Muscle of leg (tissue), 11 donors: ENCODE data around the gene FIGNL2. TPM values are rescaled to one million over a fixed set of nuclear protein-coding genes. Genes with fewer than 3 reads are reported as not detected.
A peak's percentile ranks its signal among the peaks of the same experiment; 100 is the strongest.

Experiments used
- DNase-seq: peaks from one replicate; pipeline ENCODE4 v3.0.0; 2013
- H3K27ac ChIP-seq: one replicate; pipeline ENCODE4 v1.5.1; 2013; ENCODE audit warnings: mild to moderate bottlenecking, low read length, control low read depth
- H3K27me3 ChIP-seq: one replicate; pipeline ENCODE4 v1.6.1; 2013; ENCODE audit warnings: low read length; ENCODE audit not compliant: control insufficient read depth, insufficient read depth
- H3K36me3 ChIP-seq: one replicate; pipeline ENCODE4 v1.6.1; 2013; ENCODE audit warnings: low read length; ENCODE audit not compliant: control insufficient read depth, insufficient read depth
- H3K4me1 ChIP-seq: one replicate; pipeline ENCODE4 v1.6.1; 2013; ENCODE audit warnings: low read length; ENCODE audit not compliant: control insufficient read depth, insufficient read depth
- H3K4me3 ChIP-seq: one replicate; pipeline ENCODE4 v1.5.1; 2013; ENCODE audit warnings: low read length, control low read depth
- H3K9me3 ChIP-seq: replicated peaks from 2 replicates; pipeline ENCODE4 v1.6.1; 2013; ENCODE audit warnings: low read depth, low read length; ENCODE audit not compliant: control insufficient read depth
- WGBS: methylation state at CpG from one replicate; pipeline ENCODE4 v1.1.5; 2013; ENCODE audit warnings: missing lambda C conversion rate; ENCODE audit not compliant: insufficient coverage; 5-methylcytosine and 5-hydroxymethylcytosine counted together
- polyA plus RNA-seq, 8 donors: library from polyadenylated mRNA; unstranded; fragments of 120-200 nt; gene quantifications; one replicate each; pipeline versions ENCODE4 v1.2.1 to v1.2.3, GENCODE V29; 2013; ENCODE audit warnings: inconsistent platforms in 1 of 8, low replicate concordance in 1 of 8; ENCODE audit not compliant: insufficient read length in 8 of 8, insufficient read depth in 1 of 8
- total RNA-seq: library from RNA; stranded (reverse); fragments of 120-200 nt; gene quantifications from one replicate; pipeline ENCODE4 v1.2.4, GENCODE V29; 2013

Gene FIGNL2
- total and polyA plus RNA-seq, 9 donors: 0.90 to 1.7 (median 1.5) TPM

GRCh38 chr12:51867371-51867770 is 18.9 kb upstream of the FIGNL2 start:
- Histone ChIP-seq H3K9me3 (no peaks in the 10 kb centered on the region), H3K4me1 (peaks cover 47% of the 10 kb centered on the region), H3K4me3 (no peak overlapping the region), H3K27ac (no peak overlapping the region), H3K27me3 (peaks cover 42% of the 10 kb centered on the region), H3K36me3 (no peaks in the 10 kb centered on the region)
- DNase-seq: no peak

DNA sequence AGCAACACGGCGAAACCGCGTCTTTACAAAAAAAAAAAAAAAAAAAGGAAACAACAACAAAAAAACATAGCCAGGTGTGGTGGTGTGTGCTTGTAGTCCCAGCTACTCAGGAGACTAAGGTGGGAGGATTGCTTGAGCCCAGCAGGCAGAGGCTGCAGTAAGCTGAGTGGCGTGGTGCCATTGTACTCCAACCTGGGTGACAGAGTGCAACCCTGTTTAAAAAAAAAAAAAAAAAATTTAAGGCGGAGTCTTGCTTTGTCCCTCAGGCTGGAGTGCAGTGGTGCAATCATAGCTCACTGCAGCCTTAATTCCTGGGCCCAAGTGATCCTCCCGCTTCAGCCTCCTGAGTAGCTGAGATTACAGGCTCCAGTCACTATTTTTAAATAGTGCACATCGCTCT is 18.2 kb upstream of the FIGNL2 start:
- H3K4me1 ChIP-seq: peaks cover 47% of the 10 kb centered on the region
- no peaks in the 10 kb centered on the region for H3K9me3 ChIP-seq
- no peak overlapping the region for H3K27ac ChIP-seq
- H3K27me3 ChIP-seq: peaks cover 42% of the 10 kb centered on the region
- WGBS: 78% methylated on average over 2 of the region's 8 CpGs
- no peak overlapping the region for H3K4me3 ChIP-seq
- no peaks in the 10 kb centered on the region for H3K36me3 ChIP-seq
- DNase-seq: no peak

GRCh38 chr12:51866324-51866723 is 17.8 kb upstream of the FIGNL2 start:
- no peaks in the 10 kb centered on the region for H3K36me3 ChIP-seq
- WGBS: no CpG with 5 or more reads among the region's 4 CpGs

DNA sequence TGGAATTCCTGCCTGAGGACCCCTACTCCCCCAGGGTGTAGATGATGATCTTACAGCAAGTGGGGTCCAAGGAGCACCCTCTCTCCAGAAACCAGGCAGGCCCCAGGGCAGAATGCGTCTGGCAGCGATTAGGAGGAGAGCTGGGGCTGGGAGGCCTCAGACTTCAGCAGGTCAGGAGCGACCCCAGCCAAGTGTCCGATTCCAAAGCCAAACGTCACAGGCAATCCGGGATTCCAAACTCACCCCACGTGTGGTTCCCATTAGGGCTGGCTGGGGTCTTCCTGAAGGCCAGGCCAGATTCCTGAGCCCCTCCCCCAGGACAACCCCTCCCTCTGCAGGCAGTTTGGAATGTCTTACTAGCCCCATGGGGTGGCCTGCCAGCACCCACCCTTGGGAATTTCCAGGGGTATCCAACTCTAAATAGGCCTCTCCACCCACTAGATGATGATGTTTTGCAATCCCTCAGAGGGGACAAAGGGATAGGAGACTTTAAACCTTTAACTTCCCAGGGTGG is 17.3 kb upstream of the FIGNL2 start:
- WGBS: 34% methylated on average over 7 of the region's 7 CpGs
- Histone ChIP-seq H3K4me1 (peaks cover 47% of the 10 kb centered on the region), H3K27me3 (peaks cover 42% of the 10 kb centered on the region), H3K36me3 (no peaks in the 10 kb centered on the region), H3K9me3 (no peaks in the 10 kb centered on the region), H3K4me3 (no peak overlapping the region), H3K27ac (no peak overlapping the region)
- no peak for DNase-seq

More at GRCh38 chr12:51866324-51866723, 17.8 kb upstream of the FIGNL2 start:
- no peak for DNase-seq
- Histone ChIP-seq H3K27ac (no peak overlapping the region), H3K9me3 (no peaks in the 10 kb centered on the region), H3K4me3 (no peak overlapping the region), H3K27me3 (peaks cover 42% of the 10 kb centered on the region), H3K4me1 (peaks cover 47% of the 10 kb centered on the region)

DNA sequence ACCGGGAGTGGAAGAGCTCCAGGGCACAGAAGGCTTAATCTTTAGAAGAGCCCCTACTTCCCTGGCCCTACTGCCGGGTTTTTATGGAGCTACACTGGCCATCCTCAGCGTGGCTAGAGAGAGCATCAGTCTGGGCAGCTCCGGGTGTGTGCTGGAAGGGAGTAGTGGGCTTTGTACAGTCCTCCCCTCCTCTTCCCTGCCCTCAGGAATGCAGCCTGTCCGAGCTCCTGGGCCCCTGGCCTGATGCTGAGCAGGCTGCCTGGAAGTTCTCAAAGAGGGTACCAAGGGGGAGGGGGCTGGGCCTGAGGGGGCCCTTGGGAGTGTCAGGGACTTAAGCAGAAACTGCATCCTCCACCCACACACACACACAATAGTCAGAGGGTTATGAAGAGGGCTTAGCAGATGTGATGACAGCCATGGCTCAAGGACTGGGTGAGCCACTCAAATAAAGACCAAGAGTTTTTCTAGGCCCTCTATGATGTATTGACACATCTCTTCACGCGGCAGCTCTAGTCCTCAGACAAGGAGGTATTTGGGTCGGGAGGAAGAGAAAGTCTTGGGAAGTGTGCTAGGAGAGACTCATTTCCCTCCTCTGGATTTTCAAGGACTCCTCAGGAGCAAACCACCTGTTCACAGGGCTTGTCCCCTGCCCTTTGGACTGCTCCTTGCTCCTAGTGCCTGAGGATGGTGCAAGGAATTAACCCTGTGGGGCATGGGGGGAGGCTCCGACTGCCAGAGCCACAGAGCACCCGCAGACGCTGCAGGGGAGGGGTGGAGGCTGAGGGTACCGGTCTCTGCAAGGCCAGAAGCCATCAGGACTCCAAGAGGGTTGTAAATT is 16.5 kb upstream of the FIGNL2 start:
- no peak for DNase-seq
- peaks cover 44% of the 10 kb centered on the region for H3K4me1 ChIP-seq
- no peaks in the 10 kb centered on the region for H3K36me3 ChIP-seq
- H3K4me3 ChIP-seq: peak overlapping the region; percentile 36
- WGBS: 40% methylated on average over 6 of the region's 12 CpGs
- peaks cover 39% of the 10 kb centered on the region for H3K27me3 ChIP-seq
- H3K27ac ChIP-seq: no peak overlapping the region
- no peaks in the 10 kb centered on the region for H3K9me3 ChIP-seq

- H3K27ac ChIP-seq: peak overlapping the region; percentile 3
- peaks cover 37% of the 10 kb centered on the region for H3K4me1 ChIP-seq
- peak overlapping the region; percentile 36 for H3K4me3 ChIP-seq
- peak; percentile 71 for DNase-seq
- peaks cover 32% of the 10 kb centered on the region for H3K27me3 ChIP-seq
- no peaks in the 10 kb centered on the region for H3K9me3 ChIP-seq
- 2% methylated on average over 53 of the region's 53 CpGs for WGBS
- H3K36me3 ChIP-seq: no peaks in the 10 kb centered on the region
Observed at GRCh38 chr12:51863933-51864832, 15.7 kb upstream of the FIGNL2 start.

DNA sequence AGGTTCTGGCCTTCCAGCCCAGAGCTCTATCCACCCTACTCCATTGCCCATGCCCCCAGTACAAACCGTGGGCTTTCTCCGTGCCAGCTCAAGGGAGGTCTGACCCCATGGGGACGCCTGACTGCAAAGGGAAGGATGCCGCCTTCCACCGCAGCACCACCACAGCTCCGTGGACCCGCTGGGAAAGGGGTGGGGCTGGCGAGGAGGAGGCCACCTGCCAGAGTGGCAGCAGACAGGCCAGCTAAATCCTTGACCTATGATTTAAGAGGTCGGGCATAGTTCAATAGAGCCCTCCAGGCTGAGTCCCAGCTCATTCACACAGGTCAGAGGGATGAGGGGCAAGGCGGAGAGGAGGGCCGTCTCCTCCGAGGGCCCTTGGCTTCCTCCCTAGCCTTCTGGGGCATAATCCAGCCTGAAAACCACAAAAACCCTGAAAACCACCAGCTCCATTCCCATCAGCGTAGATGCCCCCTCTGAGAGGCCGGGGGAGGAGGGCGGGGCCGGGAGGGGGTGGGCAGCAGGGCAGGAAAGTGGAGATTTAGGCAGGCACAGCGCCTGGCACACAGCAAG is 14.9 kb upstream of the FIGNL2 start:
- 53% methylated on average over 8 of the region's 17 CpGs for WGBS
- peaks cover 31% of the 10 kb centered on the region for H3K4me1 ChIP-seq
- no peaks in the 10 kb centered on the region for H3K9me3 ChIP-seq
- no peaks in the 10 kb centered on the region for H3K36me3 ChIP-seq
- peak overlapping the region; percentile 36 for H3K4me3 ChIP-seq
- H3K27ac ChIP-seq: no peak overlapping the region
- H3K27me3 ChIP-seq: peaks cover 24% of the 10 kb centered on the region
- no peak for DNase-seq

- 37% methylated on average over 3 of the region's 4 CpGs for WGBS
- H3K4me3 ChIP-seq: no peak overlapping the region
- H3K27me3 ChIP-seq: peaks cover 23% of the 10 kb centered on the region
- H3K9me3 ChIP-seq: no peaks in the 10 kb centered on the region
- H3K27ac ChIP-seq: no peak overlapping the region
- peaks cover 30% of the 10 kb centered on the region for H3K4me1 ChIP-seq
- no peaks in the 10 kb centered on the region for H3K36me3 ChIP-seq
- DNase-seq: no peak
Observed at GRCh38 chr12:51862947-51863346, 14.4 kb upstream of the FIGNL2 start.

DNA sequence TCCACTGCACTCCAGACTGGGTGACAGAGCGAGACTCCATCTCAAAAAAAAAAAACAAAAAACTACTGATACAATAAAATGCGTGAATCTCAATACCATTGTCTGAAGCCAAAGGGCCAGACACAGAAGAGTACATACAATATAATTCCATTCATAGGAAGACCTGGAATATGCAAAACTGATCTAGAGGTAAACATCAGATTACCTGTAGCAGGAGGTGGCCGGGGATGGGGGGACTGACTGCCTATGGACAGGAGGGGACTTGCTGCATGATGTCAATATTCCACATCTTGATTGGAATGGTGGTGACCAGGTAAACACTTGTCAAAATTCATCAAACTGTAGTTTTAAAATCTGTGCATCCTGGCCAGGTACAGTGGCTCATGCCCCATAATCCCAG is 12.5 kb upstream of the FIGNL2 start:
- Histone ChIP-seq H3K27ac (no peak overlapping the region), H3K4me1 (peaks cover 35% of the 10 kb centered on the region), H3K36me3 (no peaks in the 10 kb centered on the region), H3K27me3 (peaks cover 22% of the 10 kb centered on the region), H3K4me3 (no peak overlapping the region), H3K9me3 (no peaks in the 10 kb centered on the region)
- WGBS: 88% methylated on average over 1 of the region's 3 CpGs
- no peak for DNase-seq
